Tibial artery (tissue), 4 donors: ENCODE measurements around the gene LTBP2.

Experiments used
- DNase-seq, 2 donors: peaks; one replicate each; pipeline ENCODE4 v3.0.0-alpha.2; 2019
- H3K27ac ChIP-seq, 2 donors: fragments of 200-600 bp; sonication (generic) in 1 of 2; 1 replicate in 1 of 2; 2 replicates in 1 of 2; pipeline ENCODE4 v1.5.1; 2018 to 2019; ENCODE audit warnings: mild to moderate bottlenecking in 1 of 2
- H3K27me3 ChIP-seq, 2 donors: fragments of 200-600 bp; sonication (generic) in 1 of 2; one replicate each; pipeline versions ENCODE4 v1.5.1 to v1.6.0; 2016 to 2019
- H3K36me3 ChIP-seq, 3 donors: fragments of 200-600 bp; sonication (generic) in 2 of 3; one replicate each; pipeline ENCODE4 v1.5.1; 2016 to 2019; ENCODE audit warnings: mild to moderate bottlenecking in 2 of 3
- H3K4me1 ChIP-seq, 4 donors: fragments of 200-600 bp; sonication (generic) in 2 of 4; 1 replicate in 3 of 4; 2 replicates in 1 of 4; pipeline ENCODE4 v1.5.1; 2016 to 2019
- H3K4me3 ChIP-seq, 2 donors: fragments of 200-600 bp; sonication (generic) in 1 of 2; 1 replicate in 1 of 2; 2 replicates in 1 of 2; pipeline ENCODE4 v1.5.1; 2018 to 2019; ENCODE audit warnings: mild to moderate bottlenecking in 2 of 2
- H3K9me3 ChIP-seq, 3 donors: fragments of 200-600 bp; sonication (generic) in 1 of 3; one replicate each; pipeline ENCODE4 v1.5.1; 2016 to 2019
- CTCF ChIP-seq, 2 experiments: fragments of 200-600 bp in 1 of 2; fragments of 450-650 bp in 1 of 2; IDR thresholded peaks; one replicate each; pipeline ENCODE4 v1.5.1; 2017 to 2019; ENCODE audit warnings: antibody characterized with exemption in 2 of 2, mild to moderate bottlenecking in 1 of 2, moderate library complexity in 1 of 2
- intact Hi-C: fragments of 100-400 bp; cut with DNase I; formaldehyde crosslinking; loops from one replicate; pipeline ENCODE4 v1.15.0; 2023; ENCODE audit warnings: low total_unique reads

Gene LTBP2

GRCh38 chr14:74522740-74523139 is 89.3 kb downstream of the LTBP2 start:
- TF ChIP-seq CTCF (IDR thresholded peaks at IDR 0.05): no peak
- Histone ChIP-seq H3K36me3 (peaks cover 20 to 68% (median 49%) of the 10 kb centered on the region in 3 donors), H3K4me1 (peaks cover 0 to 27% (median 3%) of the 10 kb centered on the region in 4 donors), H3K27ac (no peak overlapping the region), H3K27me3 (no peaks in the 10 kb centered on the region), H3K9me3 (no peaks in the 10 kb centered on the region), H3K4me3 (no peak overlapping the region)
- no peak for DNase-seq
- intact Hi-C loops: no loop called here

- TF ChIP-seq CTCF (IDR thresholded peaks at IDR 0.05): no peak
- intact Hi-C loops: no loop called here
- peaks cover 0 to 27% (median 3%) of the 10 kb centered on the region in 4 donors for H3K4me1 ChIP-seq
- no peak overlapping the region for H3K4me3 ChIP-seq
- H3K27ac ChIP-seq: no peak overlapping the region
- no peaks in the 10 kb centered on the region for H3K9me3 ChIP-seq
- DNase-seq: no peak
- H3K27me3 ChIP-seq: no peaks in the 10 kb centered on the region
- H3K36me3 ChIP-seq: peaks cover 23 to 68% (median 50%) of the 10 kb centered on the region in 3 donors
Measured at GRCh38 chr14:74521756-74522155, 90.3 kb downstream of the LTBP2 start.

- no peaks in the 10 kb centered on the region for H3K9me3 ChIP-seq
- H3K27me3 ChIP-seq: no peaks in the 10 kb centered on the region
- peaks cover 0 to 13% (median 0%) of the 10 kb centered on the region in 4 donors for H3K4me1 ChIP-seq
- H3K4me3 ChIP-seq: no peak overlapping the region
- no peak for TF ChIP-seq CTCF (IDR thresholded peaks at IDR 0.05)
- intact Hi-C loops: no loop called here
- DNase-seq: peak in 1 of 2 donors; percentile 55
- no peak overlapping the region for H3K27ac ChIP-seq
- peaks cover 33 to 66% (median 53%) of the 10 kb centered on the region in 3 donors for H3K36me3 ChIP-seq
Measured at GRCh38 chr14:74519316-74520074, 92.5 kb downstream of the LTBP2 start.

- H3K4me1 ChIP-seq: peaks cover 0 to 16% (median 5%) of the 10 kb centered on the region in 4 donors
- intact Hi-C loops: no loop called here
- H3K27ac ChIP-seq: no peak overlapping the region
- H3K4me3 ChIP-seq: no peak overlapping the region
- no peak for TF ChIP-seq CTCF (IDR thresholded peaks at IDR 0.05)
- peak in 1 of 2 donors; percentile 29 for DNase-seq
- H3K36me3 ChIP-seq: peaks cover 38 to 64% (median 49%) of the 10 kb centered on the region in 3 donors
- no peaks in the 10 kb centered on the region for H3K9me3 ChIP-seq
- H3K27me3 ChIP-seq: no peaks in the 10 kb centered on the region
Measured at GRCh38 chr14:74518221-74518620, 93.8 kb downstream of the LTBP2 start.

GRCh38 chr14:74517731-74518130 is 94.3 kb downstream of the LTBP2 start:
- Histone ChIP-seq H3K27ac (no peak overlapping the region), H3K4me3 (no peak overlapping the region), H3K27me3 (no peaks in the 10 kb centered on the region), H3K4me1 (peaks cover 0 to 17% (median 8%) of the 10 kb centered on the region in 4 donors), H3K36me3 (peaks cover 37 to 59% (median 47%) of the 10 kb centered on the region in 3 donors), H3K9me3 (no peaks in the 10 kb centered on the region)
- no peak for TF ChIP-seq CTCF (IDR thresholded peaks at IDR 0.05)
- intact Hi-C loops: no loop called here
- DNase-seq: peak in 1 of 2 donors; percentile 34
